ENCODE measurements around the gene HOXB1.

The HOXB1 gene

DNA sequence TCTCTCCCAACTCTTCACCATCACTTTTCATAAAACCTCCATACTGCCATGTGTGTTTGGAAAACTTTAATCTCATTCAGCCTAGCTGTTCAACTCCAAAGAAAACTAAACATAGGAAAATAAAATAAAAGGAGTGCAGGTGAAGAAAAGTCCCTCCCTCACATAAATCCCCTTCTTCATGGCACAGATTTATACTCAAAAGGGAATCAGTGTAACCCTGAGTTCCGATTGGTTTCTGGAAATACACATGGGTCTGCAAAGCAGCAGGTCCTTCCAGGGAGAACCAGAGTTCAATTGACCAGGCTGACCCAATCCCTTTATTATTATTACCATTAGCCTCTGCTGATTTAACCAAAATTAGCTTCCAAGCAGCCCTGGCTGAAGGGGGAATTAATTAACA lies 23.0 kb upstream of the HOXB1 start:
- DNase-seq: no peak

GRCh38 chr17:48553190-48553547 lies 22.4 kb upstream of the HOXB1 start:
- no peak for DNase-seq

DNA sequence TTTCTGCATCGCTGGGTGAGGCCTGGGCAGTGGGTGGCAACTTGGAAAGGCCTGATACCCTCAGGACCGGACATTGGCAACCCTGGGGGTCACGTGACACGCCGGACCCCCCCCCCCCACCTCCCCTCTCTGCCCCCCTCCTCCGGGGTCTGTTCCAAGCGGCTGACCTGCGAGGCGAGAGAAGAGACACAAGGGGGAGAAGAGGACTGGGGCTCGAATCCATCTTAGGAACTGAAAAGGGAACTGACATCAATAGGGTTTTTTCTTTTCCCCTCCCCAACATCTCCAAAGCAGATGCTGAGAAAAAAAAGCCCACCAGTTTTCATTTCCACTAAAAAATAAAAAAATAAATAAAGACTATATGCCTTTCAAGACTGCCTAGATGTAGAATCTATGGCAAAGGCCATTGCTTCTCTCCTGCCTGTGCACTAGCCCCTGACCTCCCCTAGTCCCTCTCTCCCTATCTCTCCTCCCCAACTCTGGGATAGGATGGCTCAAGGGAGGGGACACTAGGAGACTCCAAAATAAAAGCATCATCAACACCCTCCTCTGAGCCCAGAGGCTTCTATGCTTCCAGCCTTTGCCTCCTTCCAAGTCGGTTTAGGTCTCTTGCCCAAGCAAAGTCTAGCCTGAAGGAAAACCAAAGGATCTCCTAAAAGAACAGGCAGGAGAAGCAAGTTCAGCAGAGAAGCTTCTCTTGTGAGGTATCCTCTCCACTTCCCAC lies 21.8 kb upstream of the HOXB1 start:
- no peak for DNase-seq

- DNase-seq: no peak
These were observed 21.0 kb upstream of the HOXB1 start for GRCh38 chr17:48551596-48552465.

DNA sequence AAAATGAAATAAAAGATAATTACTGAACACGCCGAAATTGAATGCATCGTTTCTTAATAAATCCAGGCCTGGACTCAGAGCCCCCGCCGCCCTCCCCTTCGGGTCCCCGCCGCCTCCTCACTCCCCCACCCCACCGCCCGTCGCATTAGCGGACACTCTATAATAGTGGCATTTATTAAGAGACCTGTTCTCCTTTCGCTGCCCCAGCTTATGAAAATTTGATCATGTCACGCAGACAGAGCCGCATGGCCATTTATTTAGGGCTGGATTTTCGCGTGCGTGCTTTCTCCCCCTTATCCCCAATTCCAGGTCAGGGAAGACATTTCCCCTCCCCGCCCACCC lies 20.4 kb upstream of the HOXB1 start:
- no peak for DNase-seq

- DNase-seq: no peak
These were observed 19.8 kb upstream of the HOXB1 start for GRCh38 chr17:48550502-48551213.

DNA sequence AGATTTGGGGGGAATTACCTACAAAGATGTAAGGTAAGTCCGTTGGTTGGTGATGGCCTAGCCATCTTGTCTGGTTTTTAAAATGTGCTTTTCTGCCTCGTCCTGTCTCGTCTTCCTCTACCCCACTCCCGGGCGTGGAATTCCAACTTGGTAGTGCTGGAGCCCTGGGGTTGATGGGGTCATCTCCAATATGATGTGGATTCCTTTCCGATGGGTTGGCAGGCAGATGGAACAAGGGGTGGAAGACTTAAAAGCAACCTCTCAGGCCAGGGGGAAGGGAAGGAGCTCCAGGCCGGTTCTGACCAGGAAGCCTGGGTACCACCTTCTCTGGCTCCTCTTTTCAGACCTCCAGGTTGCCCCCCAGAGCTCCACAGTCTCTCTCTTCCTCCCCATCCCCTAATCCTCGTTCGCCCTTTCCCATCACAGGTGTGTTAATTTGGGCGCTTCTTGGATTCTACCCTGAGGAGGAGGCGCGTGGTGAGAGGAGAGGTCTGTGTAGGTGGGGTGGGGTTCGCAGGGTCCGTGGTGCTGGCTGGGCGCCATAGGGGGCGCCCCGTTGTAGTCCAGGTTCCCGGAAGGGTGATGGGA lies 19.2 kb upstream of the HOXB1 start:
- no peak for DNase-seq

GRCh38 chr17:48549281-48549630 lies 18.4 kb upstream of the HOXB1 start:
- DNase-seq: no peak

GRCh38 chr17:48548523-48549280 lies 17.9 kb upstream of the HOXB1 start:
- no peak for DNase-seq

GRCh38 chr17:48547808-48548522 lies 17.2 kb upstream of the HOXB1 start:
- DNase-seq: peak; percentile 57

GRCh38 chr17:48546924-48547807 lies 16.4 kb upstream of the HOXB1 start:
- no peak for DNase-seq

DNA sequence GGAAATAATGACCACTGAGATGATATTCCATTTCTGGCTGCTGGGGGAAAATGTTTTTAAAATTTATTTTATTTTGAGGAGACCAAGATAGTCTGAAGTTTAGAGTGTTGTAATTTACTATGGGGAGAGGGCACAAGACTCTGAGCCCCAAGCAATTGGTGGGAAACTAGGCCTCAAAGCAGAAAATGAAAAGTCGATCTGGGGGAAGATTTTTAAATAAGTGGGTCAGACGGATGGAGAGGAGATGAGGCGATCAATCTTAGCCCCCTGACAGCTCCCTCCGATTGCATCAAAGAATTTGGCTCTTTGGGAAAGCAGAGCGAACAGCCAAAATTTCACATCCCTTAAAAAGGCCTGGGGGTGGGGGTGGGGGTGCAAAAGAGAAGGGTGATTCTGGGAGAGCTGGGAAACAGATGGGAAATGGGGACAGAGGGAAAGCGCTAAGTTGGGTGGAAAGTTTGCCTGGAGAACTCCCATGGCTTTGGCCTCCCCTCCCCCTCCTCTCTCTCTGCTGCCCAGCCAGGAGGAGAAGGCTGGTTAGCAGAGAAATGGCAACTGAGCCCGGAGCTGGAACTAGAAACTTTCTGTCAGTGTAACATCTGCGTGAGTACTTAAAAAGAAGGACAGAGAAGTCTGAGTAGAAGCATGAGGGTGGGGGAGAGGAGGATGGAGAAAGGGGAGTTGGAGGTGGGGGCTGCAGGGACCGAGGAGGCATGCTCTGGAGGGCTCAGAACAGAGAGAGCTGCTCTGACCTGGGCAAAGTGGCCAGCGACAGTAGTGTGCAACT lies 15.5 kb upstream of the HOXB1 start:
- DNase-seq: no peak

GRCh38 chr17:48545539-48545938 lies 14.7 kb upstream of the HOXB1 start:
- DNase-seq: no peak

GRCh38 chr17:48545022-48545375 lies 14.2 kb upstream of the HOXB1 start, which contains the start of gene HOXB2:
Gene HOXB2 (minus strand): TSS chr17:48545109. CDS start chr17:48544911, 198 bp downstream.
- no peak for DNase-seq

DNA sequence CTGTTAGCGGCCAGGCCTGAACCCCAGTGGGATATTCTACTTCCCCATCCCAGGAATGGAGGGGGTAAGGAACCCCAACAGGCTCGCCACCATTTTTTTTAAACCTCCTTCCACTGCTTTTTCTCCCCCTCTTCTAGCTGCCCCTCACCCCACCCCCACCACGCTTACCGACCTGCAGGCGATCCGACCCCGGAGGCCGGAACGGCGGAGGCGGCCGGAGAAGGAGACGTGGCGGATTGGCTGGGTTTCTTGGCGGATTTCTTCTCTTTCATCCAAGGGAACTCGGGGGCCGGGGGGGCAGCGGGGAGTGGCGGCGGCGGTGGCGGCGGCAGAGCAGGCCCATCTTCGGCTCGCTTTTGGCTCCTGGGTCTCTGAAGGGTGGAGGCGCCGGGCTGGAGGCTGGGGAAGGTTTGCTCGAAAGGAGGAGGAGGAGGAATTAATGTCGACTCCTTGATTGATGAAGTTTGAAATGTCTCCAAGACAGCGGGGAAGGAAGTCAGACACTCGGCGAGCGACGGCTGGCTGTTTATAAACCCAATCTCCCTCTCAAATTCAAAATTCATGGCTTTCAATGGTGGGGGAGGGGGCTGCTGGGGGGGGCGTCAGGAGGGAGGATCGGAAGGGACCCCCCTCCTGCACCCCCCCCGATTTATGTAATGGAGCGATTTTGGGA lies 13.7 kb upstream of the HOXB1 start:
- peak; percentile 49 for DNase-seq

- DNase-seq: peak; percentile 67
These were observed 13.1 kb upstream of the HOXB1 start for GRCh38 chr17:48543854-48544348.

GRCh38 chr17:48543107-48543853 lies 12.5 kb upstream of the HOXB1 start:
- DNase-seq: peak; percentile 73

GRCh38 chr17:48542698-48543106 lies 11.9 kb upstream of the HOXB1 start:
- no peak for DNase-seq
